H1 (cell line): ENCODE data around the gene ACYP2. TPM values are rescaled to one million over a fixed set of nuclear protein-coding genes. Genes with fewer than 3 reads are reported as not detected.

ENCODE experiments used
- CTCF ChIA-PET: fragments of 300-600 bp; sonication (Branson Sonifier 250); formaldehyde crosslinking; loops from one replicate; lab custom pipeline; 2021; ENCODE audit not compliant: partially characterized antibody; lab: Charles Lee
- POLR2A ChIA-PET: fragments of 300-600 bp; sonication (Branson Sonifier 250); formaldehyde crosslinking; loops from one replicate; lab custom pipeline; 2021; ENCODE audit warnings: inconsistent platforms; ENCODE audit not compliant: partially characterized antibody; lab: Charles Lee
- DNase-seq, 2 experiments: peaks; one replicate each; pipeline versions ENCODE4 v3.0.0 to v3.0.0-alpha.2; 2010 to 2022; ENCODE audit warnings: low spot score in 2 of 2, low read depth in 1 of 2, mixed read lengths in 1 of 2
- FAIRE-seq: peaks from 2 replicates; lab custom pipeline; 2011; peaks lifted over from hg19 to GRCh38; lab: Jason Lieb, UNC
- H2AFZ ChIP-seq: 2 replicates; pipeline ENCODE4 v1.8.1; 2012; ENCODE audit warnings: low read length, inconsistent platforms
- H2AK5ac ChIP-seq: 2 replicates; pipeline ENCODE4 v1.6.1; 2013; ENCODE audit warnings: low read depth, low read length
- H2BK120ac ChIP-seq: replicated peaks from 2 replicates; pipeline ENCODE3; 2013; ENCODE audit warnings: low read depth, low read length, inconsistent platforms
- H2BK12ac ChIP-seq: 2 replicates; pipeline ENCODE4 v1.6.1; 2013; ENCODE audit warnings: low read depth, low read length
- H2BK15ac ChIP-seq: 2 replicates; pipeline ENCODE4 v1.6.1; 2013; ENCODE audit warnings: low read length
- H2BK20ac ChIP-seq: 2 replicates; pipeline ENCODE4 v1.6.1; 2013; ENCODE audit warnings: low read length
- H2BK5ac ChIP-seq: 2 replicates; pipeline ENCODE4 v1.6.1; 2013; ENCODE audit warnings: low read depth, low read length
- H3K14ac ChIP-seq: 2 replicates; pipeline ENCODE4 v1.6.1; 2013; ENCODE audit warnings: inconsistent platforms; ENCODE audit not compliant: insufficient read length
- H3K18ac ChIP-seq: 2 replicates; pipeline ENCODE4 v1.6.1; 2013; ENCODE audit warnings: low read length; ENCODE audit errors: extremely low read depth
- H3K23ac ChIP-seq: 2 replicates; pipeline ENCODE4 v1.6.1; 2013; ENCODE audit warnings: inconsistent platforms; ENCODE audit not compliant: insufficient read length
- H3K23me2 ChIP-seq: 2 replicates; pipeline ENCODE4 v1.6.1; 2013; ENCODE audit warnings: low read depth, low read length
- H3K27ac ChIP-seq: 2 replicates; pipeline ENCODE4 v1.6.1; 2011; ENCODE audit warnings: low read depth, low read length, inconsistent platforms
- H3K27me3 ChIP-seq, 4 experiments: replicated peaks in 1 of 4; 1 replicate in 1 of 4; 2 replicates in 3 of 4; pipeline versions ENCODE4 v1.6.1 to v1.8.1; 2011 to 2013; ENCODE audit warnings: low read length in 3 of 4, mild to moderate bottlenecking in 3 of 4, inconsistent platforms in 2 of 4, mixed read lengths in 2 of 4, moderate library complexity in 1 of 4; ENCODE audit not compliant: control insufficient read depth in 3 of 4, insufficient read depth in 3 of 4; ENCODE audit errors: extremely low read depth in 1 of 4
- H3K36me3 ChIP-seq, 4 experiments: 2 replicates each; pipeline versions ENCODE4 v1.6.1 to v1.8.1; 2011 to 2013; ENCODE audit warnings: mild to moderate bottlenecking in 4 of 4, low read length in 3 of 4, moderate library complexity in 2 of 4, control low read depth in 1 of 4, inconsistent platforms in 1 of 4; ENCODE audit not compliant: insufficient read depth in 4 of 4, control insufficient read depth in 2 of 4
- H3K4ac ChIP-seq: replicated peaks from 2 replicates; pipeline ENCODE3; 2013; ENCODE audit warnings: low read length, low read depth, mixed read lengths, inconsistent platforms; ENCODE audit not compliant: insufficient read length
- H3K4me1 ChIP-seq, 4 experiments: replicated peaks in 1 of 4; 1 replicate in 1 of 4; 2 replicates in 3 of 4; pipeline versions ENCODE4 v1.6.1 to v1.8.1; 2011 to 2013; ENCODE audit warnings: low read length in 3 of 4, inconsistent platforms in 2 of 4, mixed read lengths in 1 of 4; ENCODE audit not compliant: insufficient read depth in 4 of 4, control insufficient read depth in 3 of 4
- H3K4me2 ChIP-seq, 2 experiments: 2 replicates each; pipeline versions ENCODE4 v1.6.1 to v1.8.1; 2011 to 2013; ENCODE audit warnings: low read depth in 2 of 2, low read length in 2 of 2, control low read depth in 1 of 2, inconsistent platforms in 1 of 2, mild to moderate bottlenecking in 1 of 2; ENCODE audit not compliant: insufficient read depth in 1 of 2
- H3K4me3 ChIP-seq, 4 experiments: fragments of 200-600, 300-600 bp in 1 of 4; sonication (generic), shearing (Covaris generic), sonication (Bioruptor Twin) in 1 of 4; 2 replicates each; pipeline versions ENCODE4 v1.5.1 to v1.8.1; 2011 to 2016; ENCODE audit warnings: low read length in 4 of 4, low read depth in 3 of 4, control low read depth in 2 of 4, inconsistent platforms in 2 of 4, mild to moderate bottlenecking in 2 of 4, mixed read lengths in 1 of 4, moderate library complexity in 1 of 4; ENCODE audit not compliant: insufficient read depth in 2 of 4; ENCODE audit errors: extremely low read depth in 1 of 4
- H3K56ac ChIP-seq: replicated peaks from 2 replicates; pipeline ENCODE3; 2013; ENCODE audit warnings: low read depth, mild to moderate bottlenecking, mixed read lengths, low read length, inconsistent platforms; ENCODE audit not compliant: insufficient read length
- H3K79me1 ChIP-seq: 2 replicates; pipeline ENCODE4 v1.6.1; 2013; ENCODE audit warnings: low read depth, low read length, control low read depth
- H3K79me2 ChIP-seq, 2 experiments: 2 replicates each; pipeline versions ENCODE4 v1.6.1 to v1.8.1; 2012 to 2013; ENCODE audit warnings: low read length in 2 of 2, mild to moderate bottlenecking in 2 of 2, inconsistent platforms in 1 of 2; ENCODE audit not compliant: insufficient read depth in 2 of 2, control insufficient read depth in 1 of 2
- H3K9ac ChIP-seq, 4 experiments: replicated peaks in 1 of 4; 1 replicate in 1 of 4; 2 replicates in 3 of 4; pipeline versions ENCODE4 v1.6.1 to v1.8.1; 2011 to 2013; ENCODE audit warnings: low read depth in 3 of 4, low read length in 3 of 4, control low read depth in 2 of 4, mild to moderate bottlenecking in 2 of 4, moderate library complexity in 2 of 4, inconsistent platforms in 1 of 4; ENCODE audit errors: extremely low read depth in 1 of 4
- H3K9me3 ChIP-seq, 2 experiments: 2 replicates each; pipeline versions ENCODE4 v1.6.1 to v1.8.1; 2012 to 2013; ENCODE audit warnings: mild to moderate bottlenecking in 2 of 2, moderate library complexity in 2 of 2, control low read depth in 1 of 2, inconsistent platforms in 1 of 2, low read depth in 1 of 2, low read length in 1 of 2, mixed read lengths in 1 of 2; ENCODE audit not compliant: insufficient read depth in 2 of 2
- H4K20me1 ChIP-seq, 2 experiments: replicated peaks in 1 of 2; 2 replicates each; pipeline versions ENCODE3 to v1.8.1; 2011 to 2013; ENCODE audit warnings: inconsistent platforms in 2 of 2, low read length in 2 of 2, mild to moderate bottlenecking in 1 of 2; ENCODE audit not compliant: insufficient read depth in 2 of 2, control insufficient read depth in 1 of 2
- H4K5ac ChIP-seq: 2 replicates; pipeline ENCODE4 v1.6.1; 2013; ENCODE audit warnings: low read length, low read depth, mixed read lengths, inconsistent platforms; ENCODE audit not compliant: insufficient read length
- H4K8ac ChIP-seq: 2 replicates; pipeline ENCODE4 v1.8.0; 2013; ENCODE audit warnings: mild to moderate bottlenecking, moderate library complexity, low read length, inconsistent platforms; ENCODE audit not compliant: insufficient read depth; ENCODE audit errors: extremely low read depth
- H4K91ac ChIP-seq: replicated peaks from 2 replicates; pipeline ENCODE3; 2013; ENCODE audit warnings: low read length, mixed read lengths, inconsistent platforms; ENCODE audit not compliant: insufficient read length
- ASH2L ChIP-seq: fragments of 200-600, 300-600 bp; sonication (generic); IDR thresholded peaks from one replicate; pipeline ENCODE4 v1.7.1; 2017; ENCODE audit warnings: low read length
- CHD1 ChIP-seq: IDR thresholded peaks from 2 replicates; pipeline ENCODE4 v1.6.1; 2012; ENCODE audit warnings: low read depth, low read length, improper control_type of control experiment
- CTBP2 ChIP-seq: IDR thresholded peaks from 2 replicates; pipeline ENCODE4 v1.7.0; 2011; ENCODE audit warnings: borderline replicate concordance, mild to moderate bottlenecking, moderate library complexity, mixed read lengths, low read length; ENCODE audit not compliant: insufficient read depth, insufficient read length
- EP300 ChIP-seq, 2 experiments: IDR thresholded peaks; 1 replicate in 1 of 2; 2 replicates in 1 of 2; pipeline ENCODE4 v1.6.1; 2011 to 2012; ENCODE audit warnings: low read depth in 2 of 2, low read length in 2 of 2, mild to moderate bottlenecking in 2 of 2, borderline replicate concordance in 1 of 2, inconsistent platforms in 1 of 2, moderate library complexity in 1 of 2
- GABPA ChIP-seq: IDR thresholded peaks from 2 replicates; pipeline ENCODE4 v1.6.1; 2011; ENCODE audit warnings: mild to moderate bottlenecking, low read length, moderate library complexity, borderline replicate concordance; ENCODE audit not compliant: insufficient read depth
- HDAC2 ChIP-seq, 2 experiments: fragments of 300-600 bp in 1 of 2; sonication (generic) in 1 of 2; IDR thresholded peaks; 2 replicates each; pipeline ENCODE4 v1.6.1; 2011 to 2012; ENCODE audit warnings: low read depth in 2 of 2, low read length in 2 of 2, mild to moderate bottlenecking in 2 of 2, moderate library complexity in 2 of 2, borderline replicate concordance in 1 of 2, inconsistent platforms in 1 of 2
- HDAC6 ChIP-seq: IDR thresholded peaks from one replicate; pipeline ENCODE4 v1.7.1; 2012; ENCODE audit warnings: low read depth, mild to moderate bottlenecking, inconsistent platforms, low read length, moderate library complexity
- JUN ChIP-seq: IDR thresholded peaks from 2 replicates; pipeline ENCODE4 v1.6.1; 2011; ENCODE audit warnings: low read depth, mild to moderate bottlenecking, improper control_type of control experiment, low read length
- KDM4A ChIP-seq: IDR thresholded peaks from one replicate; pipeline ENCODE4 v1.7.1; 2012; ENCODE audit warnings: low read depth, mild to moderate bottlenecking, moderate library complexity, low read length, inconsistent platforms; ENCODE audit not compliant: severe bottlenecking
- NANOG ChIP-seq: IDR thresholded peaks from 2 replicates; pipeline ENCODE4 v1.6.1; 2011; ENCODE audit warnings: low read length, low read depth, mild to moderate bottlenecking, inconsistent platforms; ENCODE audit not compliant: insufficient read depth, poor library complexity, severe bottlenecking
- POLR2AphosphoS5 ChIP-seq: IDR thresholded peaks from 2 replicates; pipeline ENCODE4 v1.6.1; 2011; ENCODE audit warnings: low read depth, low read length
- SIX5 ChIP-seq: IDR thresholded peaks from 2 replicates; pipeline ENCODE4 v1.6.1; 2011; ENCODE audit warnings: mild to moderate bottlenecking, low read depth, low read length
- WGBS, 2 experiments: shearing (Covaris generic) in 1 of 2; methylation state at CpG; one replicate each; pipeline versions ENCODE4 v1.1.6 to v1.1.7; 2013 to 2015; ENCODE audit warnings: low lambda C conversion rate in 2 of 2, mixed read lengths in 2 of 2, inconsistent platforms in 1 of 2, low coverage in 1 of 2, missing lambda C conversion rate in 1 of 2; ENCODE audit not compliant: insufficient replicate concordance in 2 of 2, insufficient coverage in 1 of 2, insufficient read length in 1 of 2; ENCODE audit errors: extremely low coverage in 1 of 2, missing lambda C conversion rate in 1 of 2; 5-methylcytosine and 5-hydroxymethylcytosine counted together
- polyA plus RNA-seq, 7 experiments: library from polyadenylated mRNA; depleted of rRNA in 3 of 7; stranded (reverse) in 5 of 7; unstranded in 2 of 7; fragments of >200 nt in 5 of 7; fragments of 200-250 nt in 2 of 7; gene quantifications; 1 replicate in 5 of 7; 2 replicates in 1 of 7; 4 replicates in 1 of 7; pipeline versions ENCODE4 v1.2.1 to v1.2.3, GENCODE V29; 2011 to 2013; ENCODE audit warnings: missing spikeins in 2 of 7, mixed read lengths in 2 of 7
- total RNA-seq: library from RNA; stranded (reverse); fragmentation: NEBNext Ultra II Directional; extraction: Animal tissue kit (Norgen Biotek cat#: 25700); gene quantifications from 2 replicates; pipeline ENCODE4 v1.2.1, GENCODE V29; 2021
- TF ChIP-seq, protein P1 (sequence below): IDR thresholded peaks from 2 replicates; pipeline ENCODE4 v1.6.1; 2012; ENCODE audit warnings: inconsistent platforms

ACYP2 gene
- total and polyA plus RNA-seq, 2 of the 8 experiments (the other 6 are each of a cell fraction or from before 2014, with no cell fraction given): 3.4 to 4.4 TPM

DNA sequence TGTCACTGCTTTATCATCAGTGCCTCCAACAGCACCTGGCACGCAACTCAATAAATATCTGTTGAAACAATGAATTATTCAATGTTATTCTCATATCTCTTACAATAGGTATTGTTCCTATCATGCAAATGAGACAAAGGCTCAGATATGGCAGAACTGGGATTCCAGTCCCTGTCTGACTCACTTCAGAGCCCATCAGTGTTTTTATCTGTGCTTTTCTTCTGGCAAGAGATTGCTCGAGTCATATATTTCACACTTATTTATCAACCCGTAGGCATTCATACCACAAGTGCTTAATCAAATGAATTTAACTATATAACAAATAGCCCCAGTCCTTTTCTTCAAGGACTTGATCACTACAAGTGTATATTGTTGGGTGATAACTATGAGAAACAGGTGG lies 217.0 kb downstream of the ACYP2 start:
- DNase-seq (no peak), FAIRE-seq (no peak)
- Histone ChIP-seq H3K4ac (no peak overlapping the region), H2BK120ac (no peak overlapping the region), H3K27me3 (no peaks in the 10 kb centered on the region), H3K36me3 (no peaks in the 10 kb centered on the region), H3K18ac (no peak overlapping the region), H3K14ac (no peak overlapping the region), H3K56ac (no peak overlapping the region), H2BK12ac (no peak overlapping the region), H3K4me1 (peaks cover 3 to 9% (median 4%) of the 10 kb centered on the region in 4 experiments; a peak in 5 of 7 replicates), H4K5ac (no peak overlapping the region), H2AK5ac (no peak overlapping the region), H3K4me3 (no peak overlapping the region), H3K23ac (no peak overlapping the region), H3K79me1 (no peaks in the 10 kb centered on the region), H3K23me2 (peaks cover 10% of the 10 kb centered on the region), H3K9me3 (no peaks in the 10 kb centered on the region), H2BK5ac (no peak overlapping the region), H3K4me2 (no peak overlapping the region), H3K27ac (no peak overlapping the region), H3K79me2 (no peaks in the 10 kb centered on the region), H4K8ac (no peak overlapping the region), H2BK15ac (no peak overlapping the region), H3K9ac (no peak overlapping the region), H4K91ac (no peak overlapping the region), H2AFZ (no peak overlapping the region), H4K20me1 (no peaks in the 10 kb centered on the region), H2BK20ac (no peak overlapping the region)
- CTCF ChIA-PET: interaction anchor here (1.4 to 3.7 kb wide), 3 partner anchors 9 to 156 kb away, joined by 3 to 16 read pairs (median 6); no protein-coding TSS in a partner anchor
- WGBS, 2 experiments: 83% methylated on average over 3 of the region's 3 CpGs; no CpG with 5 or more reads in 1 of the 2 experiments
- POLR2A ChIA-PET: no interaction called here
- TF ChIP-seq, protein P1, sequence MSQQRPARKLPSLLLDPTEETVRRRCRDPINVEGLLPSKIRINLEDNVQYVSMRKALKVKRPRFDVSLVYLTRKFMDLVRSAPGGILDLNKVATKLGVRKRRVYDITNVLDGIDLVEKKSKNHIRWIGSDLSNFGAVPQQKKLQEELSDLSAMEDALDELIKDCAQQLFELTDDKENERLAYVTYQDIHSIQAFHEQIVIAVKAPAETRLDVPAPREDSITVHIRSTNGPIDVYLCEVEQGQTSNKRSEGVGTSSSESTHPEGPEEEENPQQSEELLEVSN: no peak
- TF ChIP-seq ASH2L (no peak), GABPA (no peak), JUN (no peak), SIX5 (no peak), NANOG (no peak), KDM4A (no peak), HDAC2 (IDR thresholded peaks at IDR 0.05; ENCODE audit: borderline replicate concordance in 1 of 2, low read depth in 2 of 2, low read length in 2 of 2) (no peak), POLR2AphosphoS5 (no peak), CHD1 (no peak), CTBP2 (no peak), EP300 (IDR thresholded peaks at IDR 0.05; ENCODE audit: borderline replicate concordance in 1 of 2, low read depth in 2 of 2, low read length in 2 of 2) (no peak), HDAC6 (no peak)
